SKM-1 (cell line): ENCODE data around the gene ZBTB9.
"Not testable (repeated sequence)": the region's sequence is repeated elsewhere in the genome, so short reads cannot be mapped to it uniquely, and the experiment has no call there.

Source experiments
- DNase-seq: peaks from one replicate; lab custom pipeline; 2025; ENCODE audit not compliant: unreplicated experiment; lab: John Stamatoyannopoulos, UW

Gene ZBTB9

DNA sequence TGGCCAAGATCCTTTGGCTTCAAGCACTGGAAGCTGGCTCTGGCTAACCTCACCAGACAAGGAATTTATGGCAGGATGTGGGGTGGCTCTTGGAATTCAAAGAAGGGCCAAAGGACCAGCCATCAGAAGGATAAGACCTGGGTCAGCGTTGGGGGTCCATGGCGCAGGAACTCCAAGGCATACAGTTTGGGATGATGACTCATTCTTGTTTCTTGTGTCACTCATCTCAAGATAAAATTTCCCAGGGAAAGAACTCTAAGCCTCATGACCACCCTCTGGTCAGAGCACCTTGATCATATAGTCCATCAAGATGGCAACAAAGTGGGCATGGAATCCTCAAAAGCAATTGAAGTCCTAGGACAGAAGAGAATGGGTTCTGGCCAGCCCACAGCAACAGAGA, 4.8 kb downstream of the ZBTB9 start:
- DNase-seq, result no peak

DNA sequence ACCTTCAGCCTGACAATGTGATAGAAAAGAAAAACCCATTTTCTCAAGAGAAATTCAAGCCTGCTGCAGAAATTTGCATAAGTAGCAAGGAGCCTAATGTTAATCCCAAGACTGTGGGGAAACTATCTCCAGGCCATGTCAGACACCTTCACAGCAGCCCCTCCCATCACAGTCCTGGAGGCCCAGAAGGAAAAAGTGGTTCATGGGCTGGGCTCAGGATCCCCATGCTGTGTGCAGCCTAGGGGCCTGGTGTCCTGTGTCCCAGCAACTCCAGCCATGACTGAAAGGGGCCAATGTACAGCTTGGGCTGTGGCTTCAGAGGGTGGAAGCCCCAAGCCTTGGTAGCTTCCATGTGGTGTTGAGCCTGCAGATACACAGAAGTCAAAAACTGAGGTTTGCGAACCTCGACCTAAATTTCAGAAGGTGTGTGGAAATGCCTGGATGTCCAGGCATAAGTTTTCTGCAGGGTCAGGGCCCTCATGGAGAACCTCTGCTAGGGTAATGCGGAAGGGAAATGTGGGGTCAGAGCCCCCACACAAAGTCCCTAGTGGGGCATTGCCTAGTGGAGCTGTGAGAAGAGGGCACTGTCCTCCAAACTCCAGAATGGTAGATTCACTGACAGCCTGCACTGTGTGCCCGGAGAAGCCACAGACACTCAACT, 11.8 kb downstream of the ZBTB9 start:
- DNase-seq, result no peak

DNA sequence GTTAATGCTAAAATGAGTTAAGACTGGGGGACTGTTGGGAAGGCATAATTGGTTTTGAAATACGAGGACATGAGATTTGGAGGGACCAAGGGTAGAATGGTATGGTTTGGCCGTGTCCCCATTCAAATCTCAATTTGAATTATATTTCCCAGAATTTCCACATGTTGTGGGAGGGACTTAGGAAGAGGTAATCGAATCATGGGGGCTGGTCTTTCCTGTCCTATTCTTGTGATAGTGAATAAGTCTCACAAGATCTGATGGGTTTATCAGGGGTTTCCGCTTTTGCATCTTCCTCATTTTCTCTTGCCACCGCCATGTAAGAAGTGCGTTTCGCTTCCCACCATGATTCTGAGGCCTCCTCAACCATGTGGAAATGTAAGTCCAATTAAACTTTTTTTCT, 12.7 kb downstream of the ZBTB9 start:
- DNase-seq, result no peak

DNA sequence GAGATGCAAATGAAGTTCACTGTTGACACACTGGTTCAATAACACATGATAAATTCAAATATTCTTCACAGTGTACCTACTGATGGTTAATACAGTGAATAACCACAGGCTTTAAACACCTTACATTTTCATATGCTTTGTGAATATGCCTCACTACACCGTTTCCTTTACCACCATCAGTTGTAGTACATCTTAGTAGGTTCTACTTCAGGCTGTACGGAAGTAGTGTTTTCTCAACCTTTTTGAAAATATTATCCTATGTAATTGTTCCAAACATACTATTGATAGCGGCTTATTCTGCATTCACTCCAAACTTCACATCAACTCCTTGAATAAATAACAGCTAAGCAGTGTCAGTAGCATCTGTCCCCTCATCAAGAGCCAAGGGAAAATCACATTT, 15.3 kb downstream of the ZBTB9 start:
- DNase-seq, result no peak

DNA sequence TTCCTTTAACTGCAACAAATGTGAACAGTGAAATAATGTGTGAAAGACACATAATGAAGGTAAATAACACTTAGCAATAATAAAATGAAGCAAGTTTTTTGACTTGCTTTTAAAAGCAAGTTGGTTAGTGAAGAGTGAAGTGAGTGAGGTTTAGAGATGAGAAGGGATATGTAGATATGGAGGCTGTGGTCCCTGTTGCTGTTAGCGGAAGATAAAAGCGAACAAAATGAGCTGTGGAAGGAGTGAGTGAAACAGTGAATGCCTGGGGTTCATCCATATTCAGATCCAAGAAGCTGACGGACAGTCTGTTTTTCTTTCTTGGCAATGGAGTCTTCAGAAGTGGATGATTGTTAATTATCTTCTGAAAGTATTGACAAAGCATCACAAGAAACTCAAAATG, 23.5 kb downstream of the ZBTB9 start:
- DNase-seq, result no peak

DNA sequence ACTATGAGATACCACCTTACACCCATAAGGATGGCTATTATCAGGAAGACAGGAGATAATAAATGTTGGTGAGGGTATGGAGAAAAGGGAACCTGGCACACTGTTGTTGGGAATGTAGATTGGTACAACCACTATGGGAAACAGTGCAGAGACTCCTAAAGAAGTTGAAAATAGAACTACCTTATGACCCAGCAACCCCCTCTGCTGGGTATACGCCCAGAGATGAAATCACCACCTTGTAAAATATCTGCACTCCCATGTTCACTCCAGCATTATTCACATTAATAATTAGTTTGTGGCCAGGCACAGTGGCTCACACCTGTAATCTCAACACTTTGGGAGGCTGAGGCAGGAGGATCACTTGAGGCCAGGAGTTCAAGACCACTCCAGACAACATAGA, 26.8 kb downstream of the ZBTB9 start:
- DNase-seq, result no peak

DNA sequence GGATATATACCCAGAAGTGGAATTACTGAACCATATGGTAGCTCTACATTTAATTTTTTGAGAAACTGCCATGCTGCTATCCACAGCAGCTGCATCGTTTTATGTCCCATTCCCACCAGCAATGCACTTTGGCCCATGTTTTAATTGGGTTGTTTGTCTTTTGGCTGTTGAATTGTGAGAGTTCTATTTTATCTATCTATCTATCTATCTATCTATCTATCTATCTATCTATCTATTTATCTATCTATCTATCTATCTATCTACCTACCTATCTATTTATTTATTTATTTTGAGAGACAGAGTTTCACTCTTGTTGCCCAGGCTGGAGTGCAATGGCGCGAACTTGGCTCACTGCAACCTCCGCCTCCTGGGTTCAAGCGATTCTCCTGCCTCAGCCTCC, 28.2 kb downstream of the ZBTB9 start:
- DNase-seq, result not testable (repeated sequence)

DNA sequence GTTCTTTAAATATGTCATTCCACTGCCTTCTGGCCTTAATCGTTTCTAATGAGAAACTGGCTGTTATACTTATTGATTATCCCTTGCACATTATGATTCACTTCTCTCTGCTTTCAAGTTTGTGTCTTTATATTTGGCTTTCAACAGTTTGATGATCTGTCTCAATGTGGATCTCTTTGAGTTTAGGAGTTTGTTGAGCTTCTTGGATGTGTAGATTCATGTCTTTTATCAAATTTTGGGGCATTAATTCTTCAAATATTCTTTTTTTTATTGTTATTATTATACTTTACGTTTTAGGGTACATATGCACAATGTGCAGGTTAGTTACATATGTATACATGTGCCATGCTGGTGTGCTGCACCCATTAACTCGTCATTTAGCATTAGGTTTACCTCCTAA, 29.3 kb downstream of the ZBTB9 start:
- DNase-seq, result no peak

DNA sequence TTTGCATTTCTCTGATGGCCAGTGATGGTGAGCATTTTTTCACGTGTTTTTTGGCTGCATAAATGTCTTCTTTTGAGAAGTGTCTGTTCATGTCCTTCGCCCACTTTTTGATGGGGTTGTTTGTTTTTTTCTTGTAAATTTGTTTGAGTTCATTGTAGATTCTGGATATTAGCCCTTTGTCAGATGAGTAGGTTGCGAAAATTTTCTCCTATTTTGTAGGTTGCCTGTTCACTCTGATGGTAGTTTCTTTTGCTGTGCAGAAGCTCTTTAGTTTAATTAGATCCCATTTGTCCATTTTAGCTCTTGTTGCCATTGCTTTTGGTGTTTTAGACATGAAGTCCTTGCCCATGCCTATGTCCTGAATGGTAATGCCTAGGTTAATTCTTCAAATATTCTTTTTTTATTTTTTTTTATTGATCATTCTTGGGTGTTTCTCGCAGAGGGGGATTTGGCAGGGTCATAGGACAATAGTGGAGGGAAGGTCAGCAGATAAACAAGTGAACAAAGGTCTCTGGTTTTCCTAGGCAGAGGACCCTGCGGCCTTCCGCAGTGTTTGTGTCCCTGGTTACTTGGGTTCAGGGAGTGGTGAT, 30.4 kb downstream of the ZBTB9 start:
- not testable (repeated sequence) for DNase-seq

DNA sequence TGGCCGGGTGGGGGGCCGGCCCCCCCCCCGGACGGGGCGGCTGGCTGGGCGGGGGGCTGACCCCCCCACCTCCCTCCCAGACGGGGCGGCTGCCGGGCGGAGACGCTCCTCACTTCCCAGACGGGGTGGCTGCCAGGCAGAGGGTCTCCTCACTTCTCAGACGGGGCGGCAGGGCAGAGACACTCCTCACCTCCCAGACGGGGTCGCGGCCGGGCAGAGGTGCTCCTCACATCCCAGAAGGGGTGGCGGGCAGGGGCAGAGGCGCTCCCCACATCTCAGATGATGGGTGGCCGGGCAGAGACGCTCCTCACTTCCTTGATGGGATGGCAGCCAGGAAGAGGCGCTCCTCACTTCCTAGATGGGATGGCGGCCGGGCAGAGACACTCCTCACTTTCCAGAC, 31.3 kb downstream of the ZBTB9 start:
- DNase-seq, result not testable (repeated sequence)

DNA sequence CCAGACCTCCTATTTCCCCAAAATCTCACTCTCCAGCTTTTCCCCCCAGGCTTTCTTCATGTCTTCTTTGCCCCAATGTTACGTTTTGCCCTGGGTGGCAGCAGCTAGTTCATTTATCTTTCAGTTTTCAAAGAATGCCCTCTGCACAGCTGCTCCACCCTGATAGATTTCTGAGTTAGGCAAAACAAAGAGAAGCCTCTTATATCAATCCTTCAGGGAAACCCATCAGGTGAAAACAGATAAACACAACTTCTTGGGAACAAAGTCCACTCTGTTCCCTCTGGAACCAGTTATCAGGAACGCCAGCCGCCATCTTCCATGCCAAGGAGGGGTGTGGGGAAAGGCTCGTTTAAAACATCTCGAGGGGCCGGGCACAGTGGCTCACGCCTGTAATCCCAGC, 34.0 kb downstream of the ZBTB9 start:
- DNase-seq, result no peak

DNA sequence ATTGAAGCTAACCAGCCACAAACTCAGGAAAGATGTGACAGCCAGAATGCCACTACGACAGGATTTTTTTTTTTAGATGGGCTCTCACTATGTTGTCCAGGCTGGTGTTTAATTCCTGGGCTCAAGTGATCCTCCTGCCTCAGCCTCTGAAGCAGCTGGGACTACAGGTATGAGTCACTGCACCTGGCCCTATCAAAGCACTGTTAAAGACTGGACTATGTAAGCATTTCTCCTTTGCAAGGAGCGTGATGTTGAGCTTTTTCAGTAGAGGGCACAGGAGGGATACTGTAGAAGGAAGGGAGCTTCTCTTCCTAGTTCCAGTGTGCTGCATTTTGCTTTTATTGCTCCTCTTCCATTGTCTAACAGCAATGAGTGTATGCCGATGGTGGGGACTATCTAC, 35.8 kb downstream of the ZBTB9 start:
- DNase-seq, result no peak

DNA sequence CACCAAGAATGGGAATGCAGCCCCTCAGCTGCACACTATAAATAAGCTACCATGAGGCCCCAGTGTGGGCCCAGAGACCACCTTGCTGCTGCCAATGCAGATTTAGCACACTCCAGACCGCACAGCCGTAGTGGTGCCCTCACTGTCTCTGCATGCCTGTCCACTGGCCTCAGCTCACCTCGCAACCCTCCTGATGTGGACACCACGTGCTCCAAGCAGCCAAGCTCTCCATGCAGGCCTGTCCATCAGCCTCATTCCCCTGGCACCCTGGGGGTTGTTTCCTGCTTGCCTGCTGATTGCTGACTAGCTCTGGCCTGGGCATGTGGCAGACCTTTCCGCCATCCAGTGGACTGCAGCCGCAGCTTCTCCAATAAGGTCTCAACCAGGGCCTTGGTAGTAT, 36.2 kb downstream of the ZBTB9 start:
- no peak for DNase-seq

DNA sequence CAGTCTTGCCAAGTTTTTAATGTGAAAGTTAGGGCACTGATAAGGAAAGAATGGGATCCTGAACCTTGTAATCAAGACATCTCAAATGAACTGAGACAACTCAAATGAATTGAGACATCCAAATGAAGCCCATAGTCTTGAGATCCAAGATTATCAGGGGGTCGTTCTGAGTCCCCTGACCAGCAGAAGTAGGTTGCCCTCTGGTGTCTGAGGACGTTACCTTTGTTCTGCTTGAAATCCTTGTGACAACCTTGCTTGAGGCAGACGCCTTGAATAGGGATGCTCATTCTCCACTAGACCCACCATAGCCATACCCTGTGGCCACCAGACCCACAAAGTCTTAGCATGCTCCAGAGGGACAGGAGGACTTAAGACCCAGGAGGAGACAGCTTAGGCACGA, 37.7 kb downstream of the ZBTB9 start:
- DNase-seq, result no peak

DNA sequence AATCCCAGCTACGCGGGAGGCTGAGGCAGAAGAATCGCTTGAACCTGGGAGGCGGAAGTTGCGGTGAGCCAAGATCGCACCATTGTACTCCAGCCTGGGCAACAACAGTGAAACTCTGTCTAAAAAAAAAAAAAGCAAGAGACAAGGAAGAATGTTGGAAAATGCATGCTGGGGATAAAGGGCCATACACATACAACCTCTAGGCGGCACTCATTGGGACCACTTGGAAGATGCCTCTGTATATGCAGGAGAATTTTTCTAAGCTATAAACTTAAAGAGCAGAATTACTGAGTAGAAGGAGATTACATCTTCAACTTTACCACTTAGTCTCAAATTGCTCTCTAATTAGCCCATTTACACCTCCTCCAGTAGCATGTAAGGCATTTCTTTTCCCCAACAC, 42.8 kb downstream of the ZBTB9 start:
- no peak for DNase-seq

DNA sequence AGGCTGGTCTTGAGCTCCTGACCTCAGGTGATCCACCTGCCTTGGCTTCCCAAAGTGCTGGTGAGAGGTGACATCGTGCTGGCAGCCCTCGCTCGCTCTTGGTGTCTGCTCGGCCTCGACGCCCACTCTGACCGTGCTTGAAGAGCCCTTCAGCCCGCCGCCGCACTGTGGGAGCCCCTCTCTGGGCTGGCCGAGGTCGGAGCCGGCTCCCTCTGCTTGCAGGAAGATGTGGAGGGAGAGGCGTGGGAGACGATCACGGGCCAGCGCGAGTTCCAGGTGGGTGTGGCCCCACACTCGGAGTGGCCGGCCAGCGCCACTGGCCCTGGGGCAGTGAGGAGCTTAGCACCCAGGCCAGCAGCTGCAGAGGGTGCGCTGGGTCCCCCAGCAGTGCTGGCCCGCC, 48.1 kb downstream of the ZBTB9 start:
- no peak for DNase-seq

DNA sequence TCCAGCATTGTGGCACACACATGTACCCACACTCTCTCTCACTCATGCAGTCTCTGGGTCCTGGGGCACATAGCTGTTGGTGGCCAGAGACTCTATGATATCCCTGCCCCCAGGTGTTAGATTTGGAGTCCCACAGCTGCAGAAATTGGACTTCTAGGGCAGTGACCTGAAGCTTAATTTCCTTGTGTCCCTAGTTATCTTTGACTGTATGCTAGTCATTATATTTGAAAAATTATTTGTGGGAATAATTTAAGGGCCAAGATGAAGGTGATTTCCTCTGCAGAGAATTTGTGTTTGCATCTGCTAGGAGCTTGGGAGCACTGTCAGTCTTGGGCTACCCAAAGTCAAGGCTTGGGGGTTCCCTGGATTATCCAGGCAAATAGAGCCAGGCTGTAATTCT, 50.1 kb downstream of the ZBTB9 start:
- no peak for DNase-seq

DNA sequence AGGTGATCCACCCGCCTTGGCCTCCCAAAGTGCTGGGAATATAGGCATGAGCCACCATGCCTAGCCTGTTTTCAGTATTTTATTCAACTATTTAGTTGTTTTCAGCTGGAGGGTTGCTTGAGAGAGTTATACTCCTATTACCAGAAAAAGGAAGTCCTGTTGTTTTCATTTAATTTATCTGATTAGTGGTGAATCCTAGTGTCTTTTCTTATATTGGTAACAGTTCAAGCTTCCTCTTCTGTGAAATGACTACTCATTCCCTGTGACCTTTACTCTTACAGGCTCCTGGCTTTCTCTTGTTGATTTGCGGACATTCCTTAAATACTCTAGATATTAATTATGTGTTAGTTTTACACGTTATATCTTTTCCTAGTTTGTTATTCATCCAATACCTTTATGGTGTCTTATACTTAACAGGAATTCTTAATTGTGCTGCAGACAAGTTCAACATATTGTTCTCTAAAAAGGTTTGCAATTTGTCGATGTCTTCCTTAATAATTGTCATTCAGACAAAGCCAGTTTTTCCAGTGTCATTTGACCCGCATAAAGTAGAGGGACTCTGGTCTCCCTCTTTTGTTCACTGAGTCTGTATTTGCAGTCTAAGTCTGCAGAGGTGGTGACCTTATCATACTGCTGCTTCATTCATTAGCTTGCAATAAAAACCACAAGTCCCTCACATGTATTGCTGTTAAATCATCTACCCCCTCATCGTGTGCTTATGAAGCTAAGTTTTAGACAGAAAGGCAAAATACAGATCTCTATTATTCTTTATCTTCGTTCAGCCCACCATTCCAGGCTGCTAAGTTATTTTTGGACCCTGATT, 51.4 kb downstream of the ZBTB9 start:
- no peak for DNase-seq
